Stimulated activated memory B cell treated with anti-CD40 and anti-IgM and Interleukin-4, amounts not matched to agents 10 μg/mL and 1 μg/mL and 100 μg/mL, for 72 hours (primary cell): ENCODE measurements around the gene SPNS2.

Experiments
- ATAC-seq: fragments of 150-1000 bp; cut with Tn5 transposase; 2 replicates; pipeline ENCODE4 v1.10.0; 2021
- H3K27ac Mint-ChIP-seq: one replicate; pipeline ENCODE4 v1.8.0; 2022; ENCODE audit warnings: mild to moderate bottlenecking, mixed read lengths
- H3K27me3 Mint-ChIP-seq: one replicate; pipeline ENCODE4 v1.8.0; 2022; ENCODE audit warnings: mixed read lengths
- H3K36me3 Mint-ChIP-seq: one replicate; pipeline ENCODE4 v1.8.0; 2022; ENCODE audit warnings: mixed read lengths
- H3K4me1 Mint-ChIP-seq: one replicate; pipeline ENCODE4 v1.8.0; 2022; ENCODE audit warnings: mixed read lengths
- H3K4me3 Mint-ChIP-seq: one replicate; pipeline ENCODE4 v1.8.0; 2022; ENCODE audit warnings: mild to moderate bottlenecking, moderate library complexity, mixed read lengths
- H3K9me3 Mint-ChIP-seq: one replicate; pipeline ENCODE4 v1.8.0; 2022; ENCODE audit warnings: mixed read lengths

Gene SPNS2

GRCh38 chr17:4490109-4490591 lies 8.5 kb upstream of the SPNS2 start:
- no peak overlapping the region for H3K27ac Mint-ChIP-seq
- H3K36me3 Mint-ChIP-seq: no peaks in the 10 kb centered on the region
- ATAC-seq: no peak
- no peaks in the 10 kb centered on the region for H3K9me3 Mint-ChIP-seq
- H3K4me3 Mint-ChIP-seq: no peak overlapping the region
- H3K4me1 Mint-ChIP-seq: peaks cover 19% of the 10 kb centered on the region
- no peaks in the 10 kb centered on the region for H3K27me3 Mint-ChIP-seq

GRCh38 chr17:4490637-4491061 lies 8.0 kb upstream of the SPNS2 start:
- Mint-ChIP-seq H3K27me3 (no peaks in the 10 kb centered on the region), H3K27ac (no peak overlapping the region), H3K36me3 (no peaks in the 10 kb centered on the region), H3K9me3 (no peaks in the 10 kb centered on the region), H3K4me3 (no peak overlapping the region), H3K4me1 (peaks cover 18% of the 10 kb centered on the region)
- ATAC-seq: no peak

- no peaks in the 10 kb centered on the region for H3K36me3 Mint-ChIP-seq
- peak overlapping the region; percentile 21 for H3K27ac Mint-ChIP-seq
- ATAC-seq: peak; percentile 62
Measured at GRCh38 chr17:4492721-4493561, 5.7 kb upstream of the SPNS2 start.

GRCh38 chr17:4497101-4497824 lies 1.4 kb upstream of the SPNS2 start:
- Mint-ChIP-seq H3K9me3 (no peaks in the 10 kb centered on the region), H3K4me1 (peaks cover 54% of the 10 kb centered on the region), H3K36me3 (no peaks in the 10 kb centered on the region), H3K4me3 (peak overlapping the region; percentile 51), H3K27ac (no peak overlapping the region), H3K27me3 (peaks cover 30% of the 10 kb centered on the region)
- peak; percentile 78 for ATAC-seq

More at GRCh38 chr17:4492721-4493561, 5.7 kb upstream of the SPNS2 start:
- peaks cover 30% of the 10 kb centered on the region for H3K4me1 Mint-ChIP-seq
- no peaks in the 10 kb centered on the region for H3K9me3 Mint-ChIP-seq
- peak overlapping the region; percentile 34 for H3K4me3 Mint-ChIP-seq
- no peaks in the 10 kb centered on the region for H3K27me3 Mint-ChIP-seq

GRCh38 chr17:4499431-4500190 lies 930 bp downstream of the SPNS2 start:
- Mint-ChIP-seq H3K27me3 (peaks cover 54% of the 10 kb centered on the region), H3K36me3 (no peaks in the 10 kb centered on the region), H3K27ac (no peak overlapping the region), H3K4me1 (peaks cover 42% of the 10 kb centered on the region), H3K4me3 (peak overlapping the region; percentile 78), H3K9me3 (no peaks in the 10 kb centered on the region)
- ATAC-seq: no peak

GRCh38 chr17:4500191-4500571 lies 1.5 kb downstream of the SPNS2 start:
- Mint-ChIP-seq H3K4me3 (peak overlapping the region; percentile 78), H3K36me3 (no peaks in the 10 kb centered on the region), H3K27ac (no peak overlapping the region), H3K27me3 (peaks cover 60% of the 10 kb centered on the region), H3K9me3 (no peaks in the 10 kb centered on the region), H3K4me1 (peaks cover 47% of the 10 kb centered on the region)
- no peak for ATAC-seq

GRCh38 chr17:4501295-4501949 lies 2.7 kb downstream of the SPNS2 start:
- Mint-ChIP-seq H3K27me3 (peaks cover 72% of the 10 kb centered on the region), H3K4me1 (peaks cover 48% of the 10 kb centered on the region), H3K4me3 (no peak overlapping the region), H3K27ac (no peak overlapping the region), H3K9me3 (no peaks in the 10 kb centered on the region), H3K36me3 (no peaks in the 10 kb centered on the region)
- ATAC-seq: no peak

- no peak overlapping the region for H3K27ac Mint-ChIP-seq
- H3K27me3 Mint-ChIP-seq: peaks cover 83% of the 10 kb centered on the region
- H3K4me1 Mint-ChIP-seq: peaks cover 40% of the 10 kb centered on the region
Measured at GRCh38 chr17:4502466-4503154, 3.9 kb downstream of the SPNS2 start.

GRCh38 chr17:4503283-4504025 lies 4.8 kb downstream of the SPNS2 start:
- Mint-ChIP-seq H3K36me3 (no peaks in the 10 kb centered on the region), H3K27me3 (peaks cover 92% of the 10 kb centered on the region), H3K27ac (no peak overlapping the region), H3K4me1 (peaks cover 32% of the 10 kb centered on the region), H3K4me3 (no peak overlapping the region), H3K9me3 (no peaks in the 10 kb centered on the region)
- ATAC-seq: no peak

More at GRCh38 chr17:4502466-4503154, 3.9 kb downstream of the SPNS2 start:
- Mint-ChIP-seq H3K36me3 (no peaks in the 10 kb centered on the region), H3K4me3 (no peak overlapping the region), H3K9me3 (no peaks in the 10 kb centered on the region)
- ATAC-seq: no peak

- no peak overlapping the region for H3K4me3 Mint-ChIP-seq
Measured at GRCh38 chr17:4504188-4504587, 5.5 kb downstream of the SPNS2 start.

GRCh38 chr17:4505187-4505586 lies 6.5 kb downstream of the SPNS2 start:
- H3K27ac Mint-ChIP-seq: no peak overlapping the region
- no peaks in the 10 kb centered on the region for H3K9me3 Mint-ChIP-seq
- no peaks in the 10 kb centered on the region for H3K36me3 Mint-ChIP-seq
- peaks cover 35% of the 10 kb centered on the region for H3K4me1 Mint-ChIP-seq
- peaks cover 99% of the 10 kb centered on the region for H3K27me3 Mint-ChIP-seq
- ATAC-seq: no peak
- H3K4me3 Mint-ChIP-seq: no peak overlapping the region

More at GRCh38 chr17:4504188-4504587, 5.5 kb downstream of the SPNS2 start:
- H3K36me3 Mint-ChIP-seq: no peaks in the 10 kb centered on the region
- H3K9me3 Mint-ChIP-seq: no peaks in the 10 kb centered on the region
- no peak overlapping the region for H3K27ac Mint-ChIP-seq
- ATAC-seq: no peak
- H3K27me3 Mint-ChIP-seq: peaks cover 99% of the 10 kb centered on the region
- peaks cover 38% of the 10 kb centered on the region for H3K4me1 Mint-ChIP-seq

GRCh38 chr17:4506175-4506813 lies 7.6 kb downstream of the SPNS2 start:
- Mint-ChIP-seq H3K4me3 (no peak overlapping the region), H3K27ac (no peak overlapping the region), H3K9me3 (no peaks in the 10 kb centered on the region), H3K27me3 (peaks cover 96% of the 10 kb centered on the region), H3K36me3 (no peaks in the 10 kb centered on the region), H3K4me1 (peaks cover 30% of the 10 kb centered on the region)
- ATAC-seq: no peak

GRCh38 chr17:4506892-4507291 lies 8.2 kb downstream of the SPNS2 start:
- Mint-ChIP-seq H3K36me3 (no peaks in the 10 kb centered on the region), H3K9me3 (no peaks in the 10 kb centered on the region), H3K4me1 (peaks cover 27% of the 10 kb centered on the region), H3K27me3 (peaks cover 90% of the 10 kb centered on the region), H3K4me3 (no peak overlapping the region), H3K27ac (no peak overlapping the region)
- no peak for ATAC-seq
